AG04450 (cell line): ENCODE data around the gene CMTM5. TPM values are rescaled to one million over a fixed set of nuclear protein-coding genes. Genes with fewer than 3 reads are reported as not detected.

Source experiments
- CTCF ChIA-PET: fragments of 300-600, 350-600 bp; formaldehyde crosslinking; extraction: SDS; loops from one replicate; lab custom pipeline; 2022; ENCODE audit warnings: antibody characterized with exemption, inconsistent platforms; lab: Charles Lee
- POLR2A ChIA-PET: fragments of 350-600 bp; formaldehyde crosslinking; extraction: SDS; loops from one replicate; lab custom pipeline; 2021; ENCODE audit warnings: antibody characterized with exemption, inconsistent platforms; lab: Yijun Ruan, JAX
- DNase-seq: peaks from one replicate; pipeline ENCODE4 v3.0.0-alpha.2; 2011; ENCODE audit warnings: low read depth, low spot score
- H3K27ac ChIP-seq: one replicate; pipeline ENCODE4 v1.5.1; 2012; ENCODE audit warnings: low read depth, low read length, control low read depth
- H3K27me3 ChIP-seq: one replicate; pipeline ENCODE4 v1.6.0; 2012; ENCODE audit warnings: low read length; ENCODE audit not compliant: control insufficient read depth, insufficient read depth
- H3K4me3 ChIP-seq: 2 replicates; pipeline ENCODE4 v1.5.1; 2011; ENCODE audit warnings: mild to moderate bottlenecking, low read depth, low read length, control low read depth
- H3K9me3 ChIP-seq: 2 replicates; pipeline ENCODE4 v1.5.1; 2012; ENCODE audit warnings: low read length; ENCODE audit not compliant: control insufficient read depth, insufficient read depth
- CTCF ChIP-seq: IDR thresholded peaks from 2 replicates; pipeline ENCODE4 v1.5.1; 2011; ENCODE audit warnings: low read depth, low read length, control low read depth, inconsistent platforms
- polyA plus RNA-seq: library from polyadenylated mRNA; depleted of rRNA; stranded (reverse); fragments of >200 nt; gene quantifications from 2 replicates; pipeline ENCODE4 v1.2.3, GENCODE V29; 2011

Gene CMTM5
- polyA plus RNA-seq, 1 experiment = 0.37 TPM

- H3K9me3 ChIP-seq = no peaks in the 10 kb centered on the region
- ChIA-PET CTCF (interaction anchor here (0.6 to 3.7 kb wide), 6 partner anchors 26 to 238 kb away, joined by 3 to 12 read pairs (median 4); partner anchors contain the start of gene PABPN1), POLR2A (interaction anchor here (0.6 to 2.2 kb wide), 5 partner anchors 8 to 634 kb away, joined by 3 to 10 read pairs (median 8); partner anchors contain the start of gene PABPN1)
- no peaks in the 10 kb centered on the region for H3K27me3 ChIP-seq
- TF ChIP-seq CTCF = no peak
- no peak overlapping the region for H3K27ac ChIP-seq
- no peak overlapping the region for H3K4me3 ChIP-seq
- no peak for DNase-seq
Measured at GRCh38 chr14:23353433-23353780, 23.4 kb upstream of the CMTM5 start.

GRCh38 chr14:23354990-23355389, 21.9 kb upstream of the CMTM5 start:
- Histone ChIP-seq H3K4me3 (no peak overlapping the region), H3K27ac (no peak overlapping the region), H3K27me3 (no peaks in the 10 kb centered on the region), H3K9me3 (no peaks in the 10 kb centered on the region)
- TF ChIP-seq CTCF = no peak
- DNase-seq = no peak
- CTCF ChIA-PET = interaction anchor here (3.7 kb wide), 1 partner anchor 25 kb away, joined by 12 read pairs; no protein-coding TSS in a partner anchor
- POLR2A ChIA-PET = no interaction called here

- no peak for TF ChIP-seq CTCF
- DNase-seq = no peak
- CTCF ChIA-PET = interaction anchor here (2.6 kb wide), 1 partner anchor 24 kb away, joined by 8 read pairs; no protein-coding TSS in a partner anchor
Measured at GRCh38 chr14:23355871-23356435, 20.9 kb upstream of the CMTM5 start.

GRCh38 chr14:23356662-23357061, 20.2 kb upstream of the CMTM5 start:
- no peaks in the 10 kb centered on the region for H3K27me3 ChIP-seq
- H3K27ac ChIP-seq = no peak overlapping the region
- TF ChIP-seq CTCF = no peak
- H3K4me3 ChIP-seq = no peak overlapping the region
- no peaks in the 10 kb centered on the region for H3K9me3 ChIP-seq
- POLR2A ChIA-PET = no interaction called here
- CTCF ChIA-PET = interaction anchor here (2.6 kb wide), 1 partner anchor 24 kb away, joined by 8 read pairs; no protein-coding TSS in a partner anchor
- no peak for DNase-seq

More at GRCh38 chr14:23355871-23356435, 20.9 kb upstream of the CMTM5 start:
- no peaks in the 10 kb centered on the region for H3K9me3 ChIP-seq
- H3K27me3 ChIP-seq = no peaks in the 10 kb centered on the region
- POLR2A ChIA-PET = no interaction called here
- H3K27ac ChIP-seq = no peak overlapping the region
- no peak overlapping the region for H3K4me3 ChIP-seq

GRCh38 chr14:23357261-23357660, 19.6 kb upstream of the CMTM5 start:
- POLR2A ChIA-PET = no interaction called here
- no peak for TF ChIP-seq CTCF
- CTCF ChIA-PET = interaction anchor here (2.6 kb wide), 1 partner anchor 23 kb away, joined by 8 read pairs; no protein-coding TSS in a partner anchor
- Histone ChIP-seq H3K4me3 (no peak overlapping the region), H3K9me3 (no peaks in the 10 kb centered on the region), H3K27ac (no peak overlapping the region), H3K27me3 (no peaks in the 10 kb centered on the region)
- DNase-seq = no peak
